SJCRH30 (cell line): ENCODE measurements around the gene SASS6. TPM values are rescaled to one million over a fixed set of nuclear protein-coding genes. Genes with fewer than 3 reads are reported as not detected.
"Not testable (repeated sequence)": the region's sequence is repeated elsewhere in the genome, so short reads cannot be mapped to it uniquely, and the experiment has no call there.

Source experiments
- DNase-seq, 2 experiments: peaks; one replicate each; pipeline ENCODE4 v3.0.0-alpha.2; 2015 to 2020
- H3K27ac ChIP-seq: fragments of 250-450 bp; sonication (Bioruptor Pico); 2 replicates; pipeline ENCODE4 v1.5.1; 2020; ENCODE audit warnings: mild to moderate bottlenecking, moderate library complexity
- H3K27me3 ChIP-seq: fragments of 250-450 bp; sonication (Bioruptor Pico); 2 replicates; pipeline ENCODE4 v1.5.1; 2020; ENCODE audit warnings: mild to moderate bottlenecking, moderate library complexity
- H3K36me3 ChIP-seq: fragments of 250-450 bp; sonication (Bioruptor Pico); 2 replicates; pipeline ENCODE4 v1.5.1; 2020; ENCODE audit warnings: mild to moderate bottlenecking, moderate library complexity
- H3K4me1 ChIP-seq: fragments of 250-450 bp; sonication (Bioruptor Pico); 2 replicates; pipeline ENCODE4 v1.5.1; 2020; ENCODE audit warnings: mild to moderate bottlenecking, moderate library complexity
- H3K4me3 ChIP-seq: fragments of 250-450 bp; sonication (Bioruptor Pico); 2 replicates; pipeline ENCODE4 v1.5.1; 2020; ENCODE audit warnings: mild to moderate bottlenecking, moderate library complexity
- H3K9me3 ChIP-seq: fragments of 250-450 bp; sonication (Bioruptor Pico); replicated peaks from 2 replicates; pipeline ENCODE4 v1.5.1; 2020; ENCODE audit warnings: mild to moderate bottlenecking, moderate library complexity
- total RNA-seq: library from RNA; depleted of rRNA; stranded (reverse); fragments of >200 nt; shearing (Covaris generic); gene quantifications from 2 replicates; pipeline ENCODE4 v1.2.3, GENCODE V29; 2014

Gene SASS6
- total RNA-seq, 1 experiment from 2014 or later = 22.0 TPM

GRCh38 chr1:100076744-100077143 lies 56.0 kb downstream of the SASS6 start:
- H3K4me3 ChIP-seq = no peak overlapping the region
- DNase-seq = no peak
- H3K9me3 ChIP-seq = no peaks in the 10 kb centered on the region
- no peaks in the 10 kb centered on the region for H3K27me3 ChIP-seq
- H3K4me1 ChIP-seq = no peaks in the 10 kb centered on the region
- no peak overlapping the region for H3K27ac ChIP-seq
- peaks cover 43% of the 10 kb centered on the region for H3K36me3 ChIP-seq

GRCh38 chr1:100076319-100076718 lies 56.4 kb downstream of the SASS6 start:
- H3K36me3 ChIP-seq = peaks cover 46% of the 10 kb centered on the region
- no peaks in the 10 kb centered on the region for H3K4me1 ChIP-seq
- no peak overlapping the region for H3K4me3 ChIP-seq
- no peak overlapping the region for H3K27ac ChIP-seq
- no peak for DNase-seq
- no peaks in the 10 kb centered on the region for H3K27me3 ChIP-seq
- no peaks in the 10 kb centered on the region for H3K9me3 ChIP-seq

- Histone ChIP-seq H3K36me3 (peaks cover 43% of the 10 kb centered on the region), H3K9me3 (no peaks in the 10 kb centered on the region), H3K4me1 (no peaks in the 10 kb centered on the region), H3K27ac (no peak overlapping the region), H3K4me3 (no peak overlapping the region), H3K27me3 (no peaks in the 10 kb centered on the region)
- DNase-seq = no peak
These were observed 57.0 kb downstream of the SASS6 start for GRCh38 chr1:100075773-100076172.

- H3K36me3 ChIP-seq = peaks cover 41% of the 10 kb centered on the region
These were observed 57.9 kb downstream of the SASS6 start for GRCh38 chr1:100074604-100075395.

GRCh38 chr1:100073531-100073930 lies 59.2 kb downstream of the SASS6 start:
- Histone ChIP-seq H3K9me3 (no peaks in the 10 kb centered on the region), H3K27me3 (no peaks in the 10 kb centered on the region), H3K27ac (no peak overlapping the region), H3K36me3 (peaks cover 51% of the 10 kb centered on the region), H3K4me1 (no peaks in the 10 kb centered on the region), H3K4me3 (no peak overlapping the region)
- no peak for DNase-seq

More at GRCh38 chr1:100074604-100075395, 57.9 kb downstream of the SASS6 start:
- Histone ChIP-seq H3K27me3 (no peaks in the 10 kb centered on the region), H3K4me3 (no peak overlapping the region), H3K27ac (no peak overlapping the region), H3K4me1 (no peaks in the 10 kb centered on the region), H3K9me3 (no peaks in the 10 kb centered on the region)
- no peak for DNase-seq

GRCh38 chr1:100070201-100070939 lies 62.4 kb downstream of the SASS6 start:
- H3K4me1 ChIP-seq = no peaks in the 10 kb centered on the region
- no peaks in the 10 kb centered on the region for H3K9me3 ChIP-seq
- H3K27ac ChIP-seq = no peak overlapping the region
- DNase-seq = no peak
- H3K36me3 ChIP-seq = peaks cover 70% of the 10 kb centered on the region
- no peaks in the 10 kb centered on the region for H3K27me3 ChIP-seq
- no peak overlapping the region for H3K4me3 ChIP-seq

GRCh38 chr1:100065969-100066227 lies 66.8 kb downstream of the SASS6 start:
- Histone ChIP-seq H3K36me3 (peaks cover 72% of the 10 kb centered on the region), H3K27me3 (no peaks in the 10 kb centered on the region), H3K27ac (no peak overlapping the region), H3K4me1 (no peaks in the 10 kb centered on the region), H3K9me3 (no peaks in the 10 kb centered on the region), H3K4me3 (no peak overlapping the region)
- no peak for DNase-seq

GRCh38 chr1:100065183-100065968 lies 67.4 kb downstream of the SASS6 start:
- H3K36me3 ChIP-seq = peaks cover 72% of the 10 kb centered on the region
- no peak overlapping the region for H3K4me3 ChIP-seq
- no peak for DNase-seq

GRCh38 chr1:100061681-100062080 lies 71.0 kb downstream of the SASS6 start:
- no peak overlapping the region for H3K27ac ChIP-seq
- no peak overlapping the region for H3K4me3 ChIP-seq
- DNase-seq = no peak
- H3K4me1 ChIP-seq = no peaks in the 10 kb centered on the region
- H3K36me3 ChIP-seq = peaks cover 60% of the 10 kb centered on the region
- H3K27me3 ChIP-seq = no peaks in the 10 kb centered on the region
- H3K9me3 ChIP-seq = no peaks in the 10 kb centered on the region

More at GRCh38 chr1:100065183-100065968, 67.4 kb downstream of the SASS6 start:
- Histone ChIP-seq H3K4me1 (no peaks in the 10 kb centered on the region), H3K27me3 (no peaks in the 10 kb centered on the region), H3K9me3 (no peaks in the 10 kb centered on the region), H3K27ac (no peak overlapping the region)

- H3K9me3 ChIP-seq = no peaks in the 10 kb centered on the region
- H3K4me3 ChIP-seq = no peak overlapping the region
- peaks cover 28% of the 10 kb centered on the region for H3K36me3 ChIP-seq
- H3K4me1 ChIP-seq = no peaks in the 10 kb centered on the region
- H3K27me3 ChIP-seq = no peaks in the 10 kb centered on the region
- DNase-seq = no peak
- H3K27ac ChIP-seq = no peak overlapping the region
These were observed 79.0 kb downstream of the SASS6 start for GRCh38 chr1:100053727-100054126.

GRCh38 chr1:100053119-100053518 lies 79.6 kb downstream of the SASS6 start:
- DNase-seq = no peak
- H3K9me3 ChIP-seq = no peaks in the 10 kb centered on the region
- no peak overlapping the region for H3K4me3 ChIP-seq
- no peaks in the 10 kb centered on the region for H3K4me1 ChIP-seq
- peaks cover 22% of the 10 kb centered on the region for H3K36me3 ChIP-seq
- H3K27ac ChIP-seq = no peak overlapping the region
- H3K27me3 ChIP-seq = no peaks in the 10 kb centered on the region

- no peak for DNase-seq
- Histone ChIP-seq H3K4me1 (no peaks in the 10 kb centered on the region), H3K27me3 (no peaks in the 10 kb centered on the region), H3K9me3 (0 out of 2 replicates have a peak, but pooled peaks cover 2% of the 10 kb centered on the region), H3K36me3 (peaks cover 19% of the 10 kb centered on the region), H3K27ac (no peak overlapping the region), H3K4me3 (no peak overlapping the region)
These were observed 80.8 kb downstream of the SASS6 start for GRCh38 chr1:100051893-100052292.

GRCh38 chr1:100051401-100051800 lies 81.3 kb downstream of the SASS6 start:
- Histone ChIP-seq H3K9me3 (0 out of 2 replicates have a peak, but pooled peaks cover 4% of the 10 kb centered on the region), H3K27me3 (no peaks in the 10 kb centered on the region), H3K4me3 (no peak overlapping the region), H3K27ac (no peak overlapping the region), H3K36me3 (peaks cover 19% of the 10 kb centered on the region), H3K4me1 (no peaks in the 10 kb centered on the region)
- no peak for DNase-seq

GRCh38 chr1:100050139-100050538 lies 82.6 kb downstream of the SASS6 start:
- no peaks in the 10 kb centered on the region for H3K4me1 ChIP-seq
- H3K9me3 ChIP-seq = 0 out of 2 replicates have a peak, but pooled peaks cover 6% of the 10 kb centered on the region
- no peak overlapping the region for H3K4me3 ChIP-seq
- H3K36me3 ChIP-seq = peaks cover 18% of the 10 kb centered on the region
- H3K27ac ChIP-seq = no peak overlapping the region
- H3K27me3 ChIP-seq = no peaks in the 10 kb centered on the region
- no peak for DNase-seq

GRCh38 chr1:100047235-100047708 lies 85.5 kb downstream of the SASS6 start:
- not testable (repeated sequence) for H3K27ac ChIP-seq, H3K4me1 ChIP-seq, H3K4me3 ChIP-seq, H3K9me3 ChIP-seq, DNase-seq, H3K27me3 ChIP-seq
- H3K36me3 ChIP-seq = peaks cover 16% of the 10 kb centered on the region
